GM12875 (cell line): Measurements from ENCODE around the gene CDKN1A.
"Not testable (repeated sequence)": the region's sequence is repeated elsewhere in the genome, so short reads cannot be mapped to it uniquely, and the experiment has no call there.

Experiments used
- H3K4me3 ChIP-seq: one replicate; pipeline ENCODE4 v1.5.1; 2011; ENCODE audit warnings: low read depth, low read length, control low read depth
- TF ChIP-seq, protein P1 (sequence below): IDR thresholded peaks from 2 replicates; pipeline ENCODE4 v1.5.1; 2011; ENCODE audit warnings: low read depth, mild to moderate bottlenecking, control low read depth, inconsistent platforms, low read length, moderate library complexity, borderline replicate concordance; ENCODE audit not compliant: insufficient read depth

Gene CDKN1A

DNA sequence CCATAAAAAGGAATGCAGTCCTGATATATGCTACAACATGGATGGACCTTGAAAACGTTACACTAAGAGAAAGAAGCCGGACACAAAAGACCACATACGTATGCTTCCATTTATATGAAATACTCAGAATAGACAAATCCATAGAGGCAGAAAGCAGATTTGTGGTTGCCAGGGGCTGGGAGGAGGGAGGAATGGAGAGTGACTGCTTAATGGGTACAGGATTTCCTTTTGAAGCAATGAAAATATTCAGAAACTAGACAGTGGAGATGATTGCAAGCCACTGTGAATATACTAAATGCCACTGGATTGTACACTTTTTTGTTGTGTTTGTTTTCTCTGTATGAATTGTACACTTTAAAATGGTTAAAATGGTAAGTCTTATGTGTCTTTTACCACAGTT, 29.4 kb upstream of the CDKN1A start:
- TF ChIP-seq, protein P1, sequence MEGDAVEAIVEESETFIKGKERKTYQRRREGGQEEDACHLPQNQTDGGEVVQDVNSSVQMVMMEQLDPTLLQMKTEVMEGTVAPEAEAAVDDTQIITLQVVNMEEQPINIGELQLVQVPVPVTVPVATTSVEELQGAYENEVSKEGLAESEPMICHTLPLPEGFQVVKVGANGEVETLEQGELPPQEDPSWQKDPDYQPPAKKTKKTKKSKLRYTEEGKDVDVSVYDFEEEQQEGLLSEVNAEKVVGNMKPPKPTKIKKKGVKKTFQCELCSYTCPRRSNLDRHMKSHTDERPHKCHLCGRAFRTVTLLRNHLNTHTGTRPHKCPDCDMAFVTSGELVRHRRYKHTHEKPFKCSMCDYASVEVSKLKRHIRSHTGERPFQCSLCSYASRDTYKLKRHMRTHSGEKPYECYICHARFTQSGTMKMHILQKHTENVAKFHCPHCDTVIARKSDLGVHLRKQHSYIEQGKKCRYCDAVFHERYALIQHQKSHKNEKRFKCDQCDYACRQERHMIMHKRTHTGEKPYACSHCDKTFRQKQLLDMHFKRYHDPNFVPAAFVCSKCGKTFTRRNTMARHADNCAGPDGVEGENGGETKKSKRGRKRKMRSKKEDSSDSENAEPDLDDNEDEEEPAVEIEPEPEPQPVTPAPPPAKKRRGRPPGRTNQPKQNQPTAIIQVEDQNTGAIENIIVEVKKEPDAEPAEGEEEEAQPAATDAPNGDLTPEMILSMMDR = no peak
- H3K4me3 ChIP-seq = no peak overlapping the region

DNA sequence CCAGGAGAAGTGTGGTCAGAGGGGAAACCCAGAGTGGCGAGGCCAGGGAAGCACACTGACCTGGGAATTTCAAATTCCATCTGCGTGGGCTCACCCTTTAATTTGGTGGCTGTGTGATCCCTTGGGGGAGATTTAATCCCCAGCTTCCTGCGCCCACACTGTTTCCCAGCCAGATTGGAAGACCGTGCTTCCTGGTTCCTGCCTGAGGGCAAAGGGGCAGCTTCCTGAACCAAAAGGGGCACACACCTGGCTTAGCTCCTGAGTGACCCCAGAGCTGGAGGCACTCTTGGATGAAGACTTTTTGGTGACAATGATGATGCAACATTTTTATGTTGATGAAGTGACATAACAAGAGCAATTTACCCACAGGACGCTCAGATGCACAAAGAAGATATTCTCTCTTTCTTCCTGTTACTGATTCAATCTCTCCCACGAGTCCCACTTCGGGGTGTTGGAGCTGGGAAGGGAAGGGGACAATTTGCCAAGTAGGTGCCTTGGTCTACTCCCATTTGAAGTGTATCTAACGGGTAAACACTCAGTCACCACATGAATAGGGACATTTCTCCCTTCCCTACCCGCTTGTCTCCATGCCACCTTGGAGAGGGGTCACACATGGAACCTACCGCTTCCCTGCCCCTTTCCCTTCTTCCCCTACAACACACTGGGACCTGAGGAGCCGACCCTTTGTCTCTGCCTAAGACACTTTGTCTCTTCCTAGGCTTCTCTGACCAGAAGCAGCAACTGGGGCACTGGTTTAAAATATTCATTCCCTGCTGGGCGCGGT, 28.6 kb upstream of the CDKN1A start:
- TF ChIP-seq, protein P1 = no peak
- no peak overlapping the region for H3K4me3 ChIP-seq

DNA sequence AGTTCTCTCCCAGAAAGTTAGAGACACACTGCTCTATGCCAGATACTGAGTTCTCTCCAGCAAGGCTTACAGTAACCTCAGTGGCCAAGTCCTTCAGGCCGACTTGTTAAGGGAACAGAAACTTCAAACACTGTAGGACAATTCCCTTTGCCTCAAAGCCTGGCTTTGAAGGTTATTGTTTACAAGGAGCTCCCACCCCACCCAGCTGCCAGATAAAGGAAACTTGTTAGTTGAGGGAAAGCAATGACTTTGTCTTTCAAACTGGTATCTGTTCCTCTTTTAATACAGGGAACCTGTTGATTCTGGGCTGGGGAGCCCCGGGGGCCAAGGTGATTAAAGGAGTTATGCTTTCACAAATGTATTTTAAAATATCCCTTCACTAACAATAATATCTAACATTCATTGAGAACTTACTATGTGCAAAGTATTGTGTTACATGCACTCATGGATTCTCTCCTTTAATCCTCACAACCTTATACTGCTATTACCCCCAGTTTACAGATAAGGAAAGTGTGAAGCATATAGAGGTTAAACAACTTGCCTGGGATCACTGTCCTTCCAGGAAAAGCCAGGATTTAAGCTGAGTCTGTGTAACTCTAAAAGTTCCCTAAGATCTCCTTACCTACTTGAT, 27.6 kb upstream of the CDKN1A start:
- TF ChIP-seq, protein P1 = no peak
- H3K4me3 ChIP-seq = no peak overlapping the region

DNA sequence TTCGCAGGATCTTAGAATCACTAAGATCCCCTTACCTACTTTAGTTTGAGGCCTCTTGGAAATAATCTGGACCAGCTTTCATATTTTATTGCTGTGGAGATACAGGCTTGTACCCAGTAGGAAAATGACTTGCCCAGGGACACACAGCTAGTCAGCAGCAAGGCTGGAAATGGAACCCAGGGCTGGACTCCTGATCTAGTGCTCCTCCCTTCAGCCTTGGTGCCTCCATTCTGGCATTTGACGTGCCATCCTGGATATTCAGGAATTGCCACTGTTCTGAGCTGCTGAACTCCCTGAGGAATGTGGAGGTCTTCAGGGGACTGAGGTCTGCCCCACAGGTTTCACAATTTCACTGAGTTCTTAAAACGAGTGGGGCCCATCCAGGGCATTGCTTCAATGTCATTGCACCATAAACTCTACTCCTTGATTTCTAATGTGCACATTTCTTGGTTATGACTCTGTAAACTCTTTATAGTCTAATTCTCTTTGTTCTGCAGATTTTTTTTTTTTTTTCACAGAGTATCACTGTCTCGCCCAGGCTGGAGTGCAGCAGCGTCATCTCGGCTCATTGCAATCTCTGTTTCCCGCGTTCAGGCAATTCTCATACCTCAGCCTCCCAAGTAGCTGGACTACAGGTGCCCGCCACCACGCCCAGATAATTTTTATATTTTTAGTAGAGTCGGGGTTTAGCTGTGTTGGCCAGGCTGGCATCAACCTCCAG, 26.7 kb upstream of the CDKN1A start:
- TF ChIP-seq, protein P1 = no peak
- H3K4me3 ChIP-seq = no peak overlapping the region

DNA sequence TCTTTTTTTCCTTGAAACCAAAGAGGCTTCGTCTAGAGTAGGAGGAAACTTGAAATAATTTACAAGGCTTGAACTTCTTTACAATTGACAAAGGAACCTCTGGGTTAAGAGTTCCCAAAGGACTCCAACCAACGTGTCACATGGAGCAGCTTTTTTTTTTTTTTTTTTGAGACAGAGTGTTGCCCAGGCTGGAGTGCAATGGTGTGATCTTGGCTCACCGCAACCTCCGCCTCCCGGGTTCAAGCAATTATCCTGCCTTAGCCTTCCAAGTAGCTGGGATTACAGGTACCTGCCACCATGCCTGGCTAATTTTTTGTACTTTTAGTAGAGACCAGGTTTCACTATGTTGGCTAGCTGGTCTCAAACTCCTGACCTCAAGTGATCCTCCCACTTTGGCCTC, 24.0 kb upstream of the CDKN1A start:
- not testable (repeated sequence) for H3K4me3 ChIP-seq

DNA sequence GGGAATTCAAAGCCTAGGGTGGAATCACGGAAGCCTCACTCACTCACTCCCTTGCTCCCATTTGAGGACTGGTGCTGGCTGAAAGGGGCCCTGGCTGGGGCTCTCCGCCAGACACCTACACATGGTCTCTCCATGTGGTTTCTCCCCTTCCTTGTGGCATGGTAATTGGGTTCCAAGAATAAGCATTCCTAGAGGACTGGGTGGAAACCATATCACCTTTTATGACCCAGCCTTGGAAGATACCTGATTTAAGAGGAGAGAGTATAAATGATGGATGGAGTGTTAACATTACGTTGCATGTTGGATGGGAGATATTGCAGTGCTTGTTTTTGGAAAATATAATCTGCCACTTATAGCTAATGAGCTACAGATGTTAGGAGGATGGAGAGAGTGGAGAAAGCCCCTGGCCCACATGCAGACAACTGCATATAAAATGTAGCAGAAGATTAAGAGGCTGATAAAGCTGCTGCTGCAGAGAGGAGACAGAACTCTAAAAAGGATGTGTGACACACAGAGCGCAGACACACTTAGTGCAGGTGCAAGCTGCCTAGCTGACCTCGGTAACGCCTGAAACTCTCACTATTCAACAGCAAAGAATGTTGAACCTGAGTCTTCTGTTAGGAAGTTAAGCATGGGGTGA, 23.3 kb upstream of the CDKN1A start:
- TF ChIP-seq, protein P1 = no peak
- H3K4me3 ChIP-seq = no peak overlapping the region

DNA sequence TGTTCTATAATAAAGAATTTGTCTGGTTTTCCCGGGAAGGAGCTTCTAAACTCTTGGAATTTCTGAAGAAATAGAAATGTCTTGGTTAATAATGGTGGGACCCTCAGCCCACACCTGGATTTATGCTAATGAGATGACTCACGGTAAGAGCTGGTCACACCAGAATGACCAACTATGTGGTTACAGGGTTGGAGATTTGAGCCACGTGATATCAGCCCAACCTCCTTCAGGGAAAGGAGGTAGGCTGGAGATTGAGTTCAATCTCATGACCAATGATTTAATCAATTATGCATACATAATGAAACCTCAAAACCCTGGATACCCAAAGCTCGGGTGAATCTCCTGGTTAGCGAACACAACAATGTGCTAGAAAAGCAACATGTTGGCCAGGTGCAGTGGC, 22.1 kb upstream of the CDKN1A start:
- H3K4me3 ChIP-seq = no peak overlapping the region
- TF ChIP-seq, protein P1 = no peak
